Gastroesophageal sphincter (tissue), 3 donors: ENCODE data around the gene IZUMO1R.
"Not testable (repeated sequence)": the region's sequence is repeated elsewhere in the genome, so short reads cannot be mapped to it uniquely, and the experiment has no call there.

Source experiments
- CTCF ChIP-seq, 4 experiments: fragments of 200-600 bp in 2 of 4; fragments of 450-650 bp in 2 of 4; sonication (generic) in 1 of 4; IDR thresholded peaks; one replicate each; pipeline ENCODE4 v1.5.1; 2017 to 2019; ENCODE audit warnings: antibody characterized with exemption in 4 of 4, mild to moderate bottlenecking in 2 of 4, moderate library complexity in 2 of 4
- POLR2A ChIP-seq, 2 donors: fragments of 450-650 bp; IDR thresholded peaks; one replicate each; pipeline ENCODE4 v1.6.1; 2017; ENCODE audit warnings: antibody characterized with exemption in 2 of 2, mild to moderate bottlenecking in 2 of 2, moderate library complexity in 1 of 2
- POLR2AphosphoS5 ChIP-seq: sonication (generic); formaldehyde crosslinking; IDR thresholded peaks from one replicate; pipeline ENCODE4 v1.6.1; 2017; ENCODE audit warnings: antibody characterized with exemption

GRCh38 chr11:94278207-94278606 is 26.2 kb upstream of the IZUMO1R start:
- TF ChIP-seq CTCF (IDR thresholded peaks at IDR 0.05); POLR2A (IDR thresholded peaks at IDR 0.05); POLR2AphosphoS5: not testable (repeated sequence)
